HUES48 (cell line): ENCODE results near the gene ORC5.

Experiments
- H3K27ac ChIP-seq: one replicate; pipeline ENCODE4 v1.7.0; 2013; ENCODE audit warnings: low read depth, low read length, inconsistent platforms
- H3K27me3 ChIP-seq: 2 replicates; pipeline ENCODE4 v1.6.1; 2013; ENCODE audit warnings: mild to moderate bottlenecking, low read length; ENCODE audit not compliant: control insufficient read depth, insufficient read depth
- H3K36me3 ChIP-seq: 2 replicates; pipeline ENCODE4 v1.6.1; 2013; ENCODE audit warnings: low read length; ENCODE audit not compliant: control insufficient read depth, insufficient read depth
- H3K4me1 ChIP-seq: 2 replicates; pipeline ENCODE4 v1.6.1; 2013; ENCODE audit warnings: mild to moderate bottlenecking, low read length; ENCODE audit not compliant: control insufficient read depth, insufficient read depth
- H3K4me3 ChIP-seq: 2 replicates; pipeline ENCODE4 v1.5.1; 2013; ENCODE audit warnings: mild to moderate bottlenecking, low read depth, low read length
- H3K9ac ChIP-seq: 2 replicates; pipeline ENCODE4 v1.6.1; 2013; ENCODE audit warnings: mild to moderate bottlenecking, low read depth, low read length, moderate library complexity
- H3K9me3 ChIP-seq: 2 replicates; pipeline ENCODE4 v1.6.1; 2013; ENCODE audit warnings: low read length; ENCODE audit not compliant: control insufficient read depth, insufficient read depth

Gene ORC5

DNA sequence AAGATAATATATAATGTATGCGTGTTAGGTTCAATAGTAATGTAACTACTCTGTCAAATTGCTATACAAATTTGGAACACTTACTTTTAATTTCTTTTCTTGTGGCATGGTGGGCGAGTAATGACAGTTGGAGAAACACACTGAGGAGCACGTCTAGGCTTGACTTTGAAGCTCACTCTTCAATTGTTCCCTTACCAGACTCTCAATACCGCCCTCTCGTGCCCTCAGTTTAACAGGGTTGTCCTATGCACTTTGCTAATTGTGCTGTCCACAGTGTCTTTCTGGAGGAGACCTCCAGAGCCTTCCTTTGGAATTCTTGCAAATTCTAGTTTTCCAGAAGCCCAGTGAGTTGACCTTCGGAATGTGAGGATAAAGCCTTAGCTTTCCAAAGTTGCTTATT lies 111.1 kb downstream of the ORC5 start:
- Histone ChIP-seq H3K4me3 (no peak overlapping the region), H3K4me1 (peaks cover 12% of the 10 kb centered on the region), H3K36me3 (no peaks in the 10 kb centered on the region), H3K9me3 (no peaks in the 10 kb centered on the region), H3K27me3 (no peaks in the 10 kb centered on the region), H3K27ac (no peak overlapping the region), H3K9ac (no peak overlapping the region)

GRCh38 chr7:104093127-104093526 lies 114.7 kb downstream of the ORC5 start:
- no peak overlapping the region for H3K27ac ChIP-seq
- H3K27me3 ChIP-seq, result no peaks in the 10 kb centered on the region
- no peaks in the 10 kb centered on the region for H3K4me1 ChIP-seq
- no peaks in the 10 kb centered on the region for H3K9me3 ChIP-seq
- no peak overlapping the region for H3K9ac ChIP-seq
- no peak overlapping the region for H3K4me3 ChIP-seq
- H3K36me3 ChIP-seq, result no peaks in the 10 kb centered on the region

DNA sequence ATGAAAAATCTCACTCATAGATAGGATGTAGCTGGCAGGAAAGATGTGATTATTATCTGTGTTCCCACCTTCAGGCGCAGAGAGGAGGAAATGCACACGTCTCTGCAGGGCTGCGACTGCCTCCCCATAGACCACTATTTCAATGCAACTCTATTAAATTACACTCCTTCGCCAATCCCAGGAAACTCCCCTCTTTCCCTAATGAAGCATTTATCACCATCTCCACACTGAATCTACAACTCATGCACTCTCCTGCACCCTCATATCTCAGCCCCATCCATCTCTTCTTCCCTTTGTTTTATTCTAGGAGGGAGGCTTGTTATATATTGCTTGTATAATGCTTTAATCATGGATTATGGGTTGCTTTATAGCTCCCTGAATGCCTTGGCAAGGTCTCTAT lies 116.6 kb downstream of the ORC5 start:
- H3K27me3 ChIP-seq, result no peaks in the 10 kb centered on the region
- no peaks in the 10 kb centered on the region for H3K36me3 ChIP-seq
- H3K27ac ChIP-seq, result no peak overlapping the region
- no peak overlapping the region for H3K9ac ChIP-seq
- H3K4me1 ChIP-seq, result no peaks in the 10 kb centered on the region
- H3K9me3 ChIP-seq, result no peaks in the 10 kb centered on the region
- no peak overlapping the region for H3K4me3 ChIP-seq

GRCh38 chr7:104089612-104090011 lies 118.2 kb downstream of the ORC5 start:
- Histone ChIP-seq H3K27me3 (no peaks in the 10 kb centered on the region), H3K4me1 (no peaks in the 10 kb centered on the region), H3K36me3 (no peaks in the 10 kb centered on the region), H3K9ac (no peak overlapping the region), H3K4me3 (no peak overlapping the region), H3K9me3 (no peaks in the 10 kb centered on the region), H3K27ac (no peak overlapping the region)

- H3K9me3 ChIP-seq, result no peaks in the 10 kb centered on the region
- no peak overlapping the region for H3K9ac ChIP-seq
- H3K4me3 ChIP-seq, result no peak overlapping the region
- no peaks in the 10 kb centered on the region for H3K4me1 ChIP-seq
- no peak overlapping the region for H3K27ac ChIP-seq
- H3K36me3 ChIP-seq, result no peaks in the 10 kb centered on the region
- no peaks in the 10 kb centered on the region for H3K27me3 ChIP-seq
Observed at GRCh38 chr7:104089061-104089460, 118.8 kb downstream of the ORC5 start.
